ENCODE results near the gene OR56A4.

OR56A4 gene

DNA sequence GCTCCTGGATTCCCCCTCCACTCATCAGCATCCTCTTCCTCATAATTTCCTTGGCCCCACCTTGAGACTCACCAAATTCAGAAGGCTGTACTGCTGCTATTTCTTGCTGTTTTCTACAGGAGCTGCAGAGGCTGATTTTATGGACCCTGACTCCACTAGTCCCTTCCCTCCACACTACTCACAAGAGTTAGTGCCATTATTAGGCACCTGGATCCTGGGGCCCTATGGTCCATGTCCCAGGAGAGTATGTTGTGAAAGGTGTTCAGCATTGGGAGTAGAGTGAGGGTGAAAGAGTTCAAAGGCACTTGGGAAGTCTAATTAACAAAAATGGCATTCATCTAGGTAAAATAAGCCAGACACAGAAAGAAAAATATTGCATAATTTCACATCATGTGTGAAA is at the start of gene OR56A4:
TSS of gene OR56A4 (minus strand) at position 101 of the 400 bp plus-strand sequence. CDS start 3,954 bp downstream, outside the sequence.
- intact Hi-C loops (cut with DNase I; ENCODE audit: low total_unique reads), result no loop called here
- H3K27ac ChIP-seq, result no peak within 1 kb of the TSS
- no peak within 1 kb of the TSS for H3K4me3 ChIP-seq
- H3K36me3 ChIP-seq, result no peaks in the 10 kb centered on the region
- H3K9me3 ChIP-seq, result no peaks in the 10 kb centered on the region
- TF ChIP-seq, protein P1, sequence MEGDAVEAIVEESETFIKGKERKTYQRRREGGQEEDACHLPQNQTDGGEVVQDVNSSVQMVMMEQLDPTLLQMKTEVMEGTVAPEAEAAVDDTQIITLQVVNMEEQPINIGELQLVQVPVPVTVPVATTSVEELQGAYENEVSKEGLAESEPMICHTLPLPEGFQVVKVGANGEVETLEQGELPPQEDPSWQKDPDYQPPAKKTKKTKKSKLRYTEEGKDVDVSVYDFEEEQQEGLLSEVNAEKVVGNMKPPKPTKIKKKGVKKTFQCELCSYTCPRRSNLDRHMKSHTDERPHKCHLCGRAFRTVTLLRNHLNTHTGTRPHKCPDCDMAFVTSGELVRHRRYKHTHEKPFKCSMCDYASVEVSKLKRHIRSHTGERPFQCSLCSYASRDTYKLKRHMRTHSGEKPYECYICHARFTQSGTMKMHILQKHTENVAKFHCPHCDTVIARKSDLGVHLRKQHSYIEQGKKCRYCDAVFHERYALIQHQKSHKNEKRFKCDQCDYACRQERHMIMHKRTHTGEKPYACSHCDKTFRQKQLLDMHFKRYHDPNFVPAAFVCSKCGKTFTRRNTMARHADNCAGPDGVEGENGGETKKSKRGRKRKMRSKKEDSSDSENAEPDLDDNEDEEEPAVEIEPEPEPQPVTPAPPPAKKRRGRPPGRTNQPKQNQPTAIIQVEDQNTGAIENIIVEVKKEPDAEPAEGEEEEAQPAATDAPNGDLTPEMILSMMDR (IDR thresholded peaks at IDR 0.05), result no peak
- DNase-seq, result no peak
- H3K4me1 ChIP-seq, result no peaks in the 10 kb centered on the region
- no peaks in the 10 kb centered on the region for H3K27me3 ChIP-seq

DNA sequence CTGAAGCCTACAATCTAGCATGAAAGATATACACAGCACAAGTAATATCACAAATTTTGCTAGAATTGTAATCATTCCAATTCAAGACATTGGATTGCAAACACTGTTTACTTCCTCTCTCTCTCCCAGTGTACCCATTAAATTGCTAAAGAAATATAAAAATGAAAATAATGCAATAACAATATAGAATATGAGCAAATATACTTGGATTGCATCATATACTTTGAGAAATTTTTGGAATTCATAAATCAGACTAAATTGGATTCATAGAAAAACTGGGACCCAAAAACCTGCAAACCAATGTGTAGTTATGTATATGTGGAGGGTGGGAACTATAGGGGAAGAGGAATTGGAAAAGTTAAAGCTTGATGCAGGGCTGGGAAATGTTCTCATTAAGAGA is 48.8 kb upstream of the OR56A4 start:
- Histone ChIP-seq H3K27me3 (no peaks in the 10 kb centered on the region), H3K4me1 (no peaks in the 10 kb centered on the region), H3K4me3 (no peak overlapping the region), H3K36me3 (no peaks in the 10 kb centered on the region), H3K9me3 (no peaks in the 10 kb centered on the region), H3K27ac (no peak overlapping the region)
- TF ChIP-seq, protein P1 (IDR thresholded peaks at IDR 0.05), result no peak
- DNase-seq, result no peak
- intact Hi-C loops (cut with DNase I; ENCODE audit: low total_unique reads), result no loop called here

GRCh38 chr11:6052374-6052773 is 45.6 kb upstream of the OR56A4 start:
- no peak for DNase-seq
- Histone ChIP-seq H3K4me3 (no peak overlapping the region), H3K27ac (no peak overlapping the region), H3K27me3 (no peaks in the 10 kb centered on the region), H3K9me3 (no peaks in the 10 kb centered on the region), H3K4me1 (no peaks in the 10 kb centered on the region), H3K36me3 (no peaks in the 10 kb centered on the region)
- intact Hi-C loops (cut with DNase I; ENCODE audit: low total_unique reads), result no loop called here
- TF ChIP-seq, protein P1 (IDR thresholded peaks at IDR 0.05), result no peak

GRCh38 chr11:6040874-6041273 is 34.1 kb upstream of the OR56A4 start:
- intact Hi-C loops (cut with DNase I; ENCODE audit: low total_unique reads), result no loop called here
- DNase-seq, result no peak

GRCh38 chr11:6030708-6031405 is 24.1 kb upstream of the OR56A4 start, which contains the start of gene OR56A1:
TSS of gene OR56A1 (minus strand) at chr11:6030758. CDS start at chr11:6027692, 3,066 bp downstream.
- no peak for DNase-seq
- Histone ChIP-seq H3K4me3 (no peak within 1 kb of the TSS), H3K27me3 (no peaks in the 10 kb centered on the region), H3K36me3 (no peaks in the 10 kb centered on the region), H3K27ac (no peak within 1 kb of the TSS), H3K4me1 (no peaks in the 10 kb centered on the region), H3K9me3 (no peaks in the 10 kb centered on the region)
- intact Hi-C loops (cut with DNase I; ENCODE audit: low total_unique reads), result no loop called here
- TF ChIP-seq, protein P1 (IDR thresholded peaks at IDR 0.05), result no peak

More at GRCh38 chr11:6040874-6041273, 34.1 kb upstream of the OR56A4 start:
- no peak overlapping the region for H3K4me3 ChIP-seq
- H3K9me3 ChIP-seq, result no peaks in the 10 kb centered on the region
- no peak overlapping the region for H3K27ac ChIP-seq
- H3K27me3 ChIP-seq, result no peaks in the 10 kb centered on the region
- TF ChIP-seq, protein P1 (IDR thresholded peaks at IDR 0.05), result no peak
- H3K4me1 ChIP-seq, result no peaks in the 10 kb centered on the region
- H3K36me3 ChIP-seq, result no peaks in the 10 kb centered on the region
